ENCODE results near the gene ZNF385C. TPM values are rescaled to one million over a fixed set of nuclear protein-coding genes. Genes with fewer than 3 reads are reported as not detected.
"Not testable (repeated sequence)": the region's sequence is repeated elsewhere in the genome, so short reads cannot be mapped to it uniquely, and the experiment has no call there.

Gene ZNF385C
- total RNA-seq, 1 donor from 2014 or later: not detected

DNA sequence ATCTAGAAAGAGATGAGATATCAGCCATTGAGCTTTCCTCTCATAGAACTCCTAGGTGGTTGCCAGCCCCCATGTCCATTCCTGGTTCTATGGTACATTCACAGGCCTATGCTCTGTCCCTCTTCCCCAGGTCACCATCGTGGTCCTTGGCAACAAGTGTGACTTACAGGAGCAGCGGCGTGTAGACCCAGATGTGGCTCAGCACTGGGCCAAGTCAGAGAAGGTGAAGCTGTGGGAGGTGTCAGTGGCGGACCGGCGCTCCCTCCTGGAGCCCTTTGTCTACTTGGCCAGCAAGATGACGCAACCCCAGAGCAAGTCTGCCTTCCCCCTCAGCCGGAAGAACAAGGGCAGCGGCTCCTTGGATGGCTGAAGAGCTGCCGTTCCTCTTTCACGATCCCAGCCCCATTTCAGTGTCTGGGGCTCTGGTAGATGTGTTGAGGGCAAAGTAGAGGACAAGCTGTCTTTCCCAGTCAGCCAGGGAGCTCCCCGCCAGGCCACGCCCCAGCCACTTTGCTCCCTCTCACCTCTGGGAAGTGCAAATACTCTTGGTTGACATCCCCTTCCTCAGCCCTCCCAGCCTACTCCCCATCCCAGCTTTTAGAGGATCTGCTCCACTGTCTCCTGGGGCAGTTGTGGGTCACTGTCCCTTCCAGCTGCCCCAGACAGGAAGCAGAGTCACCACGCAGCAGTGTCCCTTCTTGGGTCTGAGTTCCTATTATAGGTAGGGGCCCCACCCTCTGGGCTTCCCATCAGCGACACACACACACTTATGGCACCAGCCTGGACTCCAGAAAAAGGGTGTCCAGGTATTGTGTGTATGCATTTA, 74.5 kb downstream of the ZNF385C start:
- no peak for DNase-seq (ENCODE audit: low spot score)

DNA sequence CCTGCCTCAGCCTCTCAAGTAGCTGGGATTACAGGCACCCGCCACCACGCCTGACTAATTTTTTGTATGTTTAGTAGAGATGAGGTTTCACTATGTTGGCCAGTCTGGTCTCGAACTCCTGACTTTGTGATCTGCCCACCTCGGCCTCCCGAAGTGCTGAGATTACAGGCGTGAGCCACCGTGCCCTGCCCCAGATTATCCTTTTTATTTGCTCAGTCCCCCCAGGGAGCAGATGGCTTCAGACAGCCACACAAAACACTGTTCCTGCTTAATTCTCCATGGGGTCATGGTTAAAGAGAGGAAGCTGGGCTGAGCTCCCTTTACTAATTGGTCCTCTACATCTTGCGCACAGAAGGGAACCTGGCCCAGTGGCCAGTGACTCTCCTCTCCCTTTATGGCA, 77.4 kb downstream of the ZNF385C start:
- DNase-seq (ENCODE audit: low spot score): not testable (repeated sequence)

DNA sequence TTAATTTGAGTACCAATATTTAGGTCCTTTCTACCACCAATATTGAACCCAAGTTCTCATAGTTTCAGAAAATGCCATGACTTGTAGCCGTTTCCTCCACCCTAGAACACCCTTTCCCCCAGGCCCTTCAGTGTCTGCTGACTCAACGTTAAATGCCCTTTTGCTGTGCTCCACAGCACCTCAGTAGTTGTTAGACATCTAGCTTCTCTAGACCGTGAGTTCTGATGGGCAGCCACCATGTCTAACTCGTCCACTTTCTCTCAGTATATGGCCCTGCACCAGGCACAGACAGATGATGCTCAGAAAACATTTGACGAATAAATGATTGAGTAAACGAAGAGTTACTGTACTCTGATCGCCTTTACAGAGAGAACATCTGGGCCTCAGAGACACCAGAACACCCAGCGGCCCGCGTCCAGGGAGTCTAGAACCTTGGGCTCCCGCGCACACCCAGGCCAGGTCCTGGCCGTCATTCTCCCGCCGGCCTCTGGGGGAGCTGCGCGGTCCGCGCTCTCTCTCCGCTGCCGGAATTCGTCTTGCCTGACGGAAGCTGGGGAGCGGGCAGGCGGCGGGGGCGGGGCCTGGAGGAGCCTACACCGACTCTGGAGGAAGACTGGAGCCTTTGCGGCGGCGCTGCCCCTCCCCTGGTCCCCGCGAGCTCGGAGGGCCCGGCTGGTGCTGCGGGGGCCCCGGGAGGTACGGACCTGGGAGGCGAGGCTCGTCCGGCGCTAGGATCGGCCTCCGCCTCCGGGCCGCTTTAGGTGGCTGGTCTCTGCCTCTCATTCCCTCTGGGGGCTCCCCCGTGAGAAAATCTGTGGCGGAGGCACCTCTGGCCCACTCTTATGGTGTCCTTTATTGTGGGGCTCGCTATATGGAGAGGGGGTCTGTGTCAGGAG, 78.5 kb downstream of the ZNF385C start, which contains the start of gene NKIRAS2:
Gene NKIRAS2, plus strand, starts transcription at position 582 of the 896 bp plus-strand sequence. CDS start 1,488 bp downstream, outside the sequence.
- DNase-seq (ENCODE audit: low spot score): peak; percentile 99

DNA sequence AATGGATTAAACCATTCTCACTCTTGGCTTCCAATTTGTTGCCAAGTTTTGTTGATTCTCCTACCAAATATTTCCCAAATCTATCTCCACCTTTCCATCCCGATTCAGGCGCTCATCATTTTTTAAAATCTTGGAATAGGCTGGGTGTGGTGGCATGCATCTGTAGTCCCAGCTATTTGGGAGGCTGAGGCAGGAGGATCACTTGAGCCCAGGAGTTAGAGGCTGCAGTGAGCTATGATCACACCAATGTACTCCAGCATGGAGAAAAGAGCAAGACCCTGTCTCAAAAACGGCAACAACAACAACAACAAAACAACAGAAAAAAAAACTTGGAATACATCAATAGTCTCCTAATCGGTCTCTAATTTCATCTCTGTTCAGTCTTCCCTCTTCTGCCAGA, 79.3 kb downstream of the ZNF385C start:
- no peak for DNase-seq (ENCODE audit: low spot score)

DNA sequence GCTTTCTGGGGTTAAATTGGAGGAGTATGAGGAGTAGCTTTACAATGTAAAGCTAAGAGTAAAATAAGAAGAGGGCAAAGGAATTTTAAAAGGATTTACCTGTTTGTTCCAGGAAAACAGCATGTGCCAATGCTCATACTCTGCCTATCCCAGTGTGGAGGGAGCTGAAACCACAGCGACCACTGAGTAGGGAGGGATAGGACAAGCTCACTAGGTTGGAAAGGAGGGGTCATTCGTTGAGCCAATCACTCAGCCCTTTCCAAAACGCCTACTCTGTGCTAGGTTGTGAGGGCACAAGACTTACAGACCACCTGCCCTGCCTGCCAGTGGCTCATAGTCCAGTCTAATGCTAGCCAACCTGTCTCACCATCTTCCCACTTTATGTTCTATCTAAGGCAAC, 79.9 kb downstream of the ZNF385C start:
- no peak for DNase-seq (ENCODE audit: low spot score)

DNA sequence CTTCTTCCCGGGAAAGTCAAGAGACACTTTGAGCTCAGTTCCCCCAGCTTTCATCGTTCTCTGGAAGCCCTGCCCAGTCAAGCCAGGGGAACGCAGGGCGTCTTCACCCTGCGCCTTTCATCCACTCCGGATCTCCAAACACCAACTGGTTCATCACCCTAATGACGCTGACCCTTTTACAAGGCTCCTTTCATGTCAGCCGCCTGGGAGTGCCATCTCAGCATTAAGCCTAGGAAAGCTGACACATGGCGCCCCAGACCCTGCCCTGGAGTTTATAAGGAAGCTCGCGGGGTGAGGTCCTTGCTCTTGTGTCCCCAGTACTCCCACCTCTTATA, 80.4 kb downstream of the ZNF385C start:
- no peak for DNase-seq (ENCODE audit: low spot score)

DNA sequence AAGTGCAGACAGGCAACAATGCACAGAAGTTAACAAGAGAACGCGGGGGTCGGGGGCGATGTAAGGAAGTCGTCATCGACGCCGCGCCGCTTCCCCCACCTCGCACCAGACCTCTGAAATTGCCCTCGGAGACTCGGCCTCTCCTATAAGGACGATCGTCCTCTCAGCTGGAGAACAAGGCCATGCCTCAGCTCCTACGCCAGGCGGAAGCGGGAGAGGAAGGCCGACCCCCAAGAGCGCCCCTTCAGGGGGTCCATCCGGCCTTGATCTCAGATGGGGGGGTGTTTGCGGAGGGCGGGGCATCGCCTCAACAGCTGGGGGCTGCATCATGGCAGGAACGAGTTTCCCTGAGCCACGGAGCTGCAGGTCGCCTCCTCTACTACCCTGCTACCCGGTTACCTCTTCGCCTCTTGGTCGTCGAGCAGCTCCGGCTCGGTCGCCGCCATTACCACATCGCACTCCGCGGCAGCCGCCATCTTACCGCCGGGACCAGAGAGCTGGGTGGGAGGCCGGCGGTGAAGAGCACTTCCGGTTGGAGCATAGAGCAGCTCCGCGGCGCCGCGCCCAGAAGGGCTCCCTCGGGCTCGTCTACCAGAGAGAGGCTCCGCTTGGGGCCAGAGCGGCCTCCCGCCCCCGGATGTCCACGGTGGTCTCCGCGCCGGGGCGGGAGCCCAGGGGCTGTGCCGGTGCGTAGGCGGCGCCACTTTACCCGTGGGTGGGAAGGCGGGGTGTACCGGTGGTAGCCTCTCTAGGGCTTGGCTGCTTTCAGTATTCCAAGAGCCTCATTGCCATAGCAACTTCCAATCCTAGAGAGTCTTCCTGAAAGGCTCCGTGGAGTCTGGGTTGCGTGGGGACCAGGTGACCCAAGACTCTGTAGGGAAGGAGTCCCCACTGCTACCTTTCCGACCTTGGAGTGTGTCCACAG, 81.1 kb downstream of the ZNF385C start, which contains the start of gene DNAJC7:
Gene DNAJC7, minus strand, starts transcription at position 499 of the 925 bp plus-strand sequence. Its CDS starts 23 bp downstream, at position 476.
- peak; percentile 98 for DNase-seq (ENCODE audit: low spot score)

DNA sequence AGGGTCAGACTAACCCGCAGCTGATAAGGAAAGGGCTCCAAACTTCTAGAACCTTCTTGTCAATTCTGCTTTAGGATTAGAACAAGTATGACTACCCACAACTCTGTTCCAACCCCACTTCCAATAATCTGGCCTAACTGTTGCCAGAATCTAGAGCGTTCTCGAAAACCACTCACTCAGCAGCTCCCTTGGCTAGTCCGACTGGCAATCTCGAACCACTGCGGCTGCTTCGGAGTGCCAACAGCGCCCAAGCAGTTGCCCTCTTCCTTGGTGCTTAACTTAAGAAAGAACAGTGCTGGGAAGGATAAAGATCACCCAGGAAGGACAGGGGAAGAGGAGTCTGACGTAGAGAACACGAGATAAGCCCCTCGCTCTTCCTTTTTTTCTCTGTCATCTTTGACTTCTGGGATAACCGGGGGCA, 81.9 kb downstream of the ZNF385C start:
- no peak for DNase-seq (ENCODE audit: low spot score)

DNA sequence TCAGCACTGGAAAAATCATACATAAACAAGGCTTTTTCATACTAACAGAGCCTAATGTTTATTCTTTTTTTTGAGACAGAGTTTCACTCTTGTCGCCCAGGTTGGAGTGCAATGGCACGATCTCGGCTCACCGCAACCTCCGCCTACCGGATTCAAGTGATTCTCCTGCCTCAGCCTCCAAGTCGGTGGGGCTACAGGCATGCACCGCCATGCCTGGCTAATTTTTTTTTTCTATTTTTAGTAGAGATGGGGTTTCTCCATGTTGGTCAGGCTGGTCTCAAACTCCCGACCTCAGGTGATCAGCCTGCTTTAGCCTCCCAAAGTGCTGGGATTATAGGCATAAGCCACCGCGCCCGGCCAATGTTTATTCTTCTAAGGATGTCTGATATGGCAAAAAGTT, 84.5 kb downstream of the ZNF385C start:
- not testable (repeated sequence) for DNase-seq (ENCODE audit: low spot score)

DNA sequence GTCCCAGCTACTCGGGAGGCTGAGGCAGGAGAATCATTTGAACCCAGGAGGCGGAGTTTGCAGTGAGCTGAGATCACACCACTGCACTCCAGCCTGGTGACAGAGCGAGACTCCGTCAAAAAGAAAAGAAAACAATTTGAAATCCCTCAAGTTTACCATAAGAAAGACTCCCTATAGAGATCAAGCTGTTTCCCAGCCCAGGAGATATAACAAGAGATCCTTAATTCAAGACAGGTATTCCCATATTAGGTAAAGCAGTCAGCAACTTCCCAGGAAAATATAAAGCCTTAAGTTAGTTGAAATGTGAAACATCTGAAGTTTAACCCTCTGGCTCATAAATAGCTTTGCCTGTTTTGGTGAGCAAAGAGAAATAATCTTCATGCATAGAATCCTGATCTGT, 85.9 kb downstream of the ZNF385C start:
- DNase-seq (ENCODE audit: low spot score): not testable (repeated sequence)

DNA sequence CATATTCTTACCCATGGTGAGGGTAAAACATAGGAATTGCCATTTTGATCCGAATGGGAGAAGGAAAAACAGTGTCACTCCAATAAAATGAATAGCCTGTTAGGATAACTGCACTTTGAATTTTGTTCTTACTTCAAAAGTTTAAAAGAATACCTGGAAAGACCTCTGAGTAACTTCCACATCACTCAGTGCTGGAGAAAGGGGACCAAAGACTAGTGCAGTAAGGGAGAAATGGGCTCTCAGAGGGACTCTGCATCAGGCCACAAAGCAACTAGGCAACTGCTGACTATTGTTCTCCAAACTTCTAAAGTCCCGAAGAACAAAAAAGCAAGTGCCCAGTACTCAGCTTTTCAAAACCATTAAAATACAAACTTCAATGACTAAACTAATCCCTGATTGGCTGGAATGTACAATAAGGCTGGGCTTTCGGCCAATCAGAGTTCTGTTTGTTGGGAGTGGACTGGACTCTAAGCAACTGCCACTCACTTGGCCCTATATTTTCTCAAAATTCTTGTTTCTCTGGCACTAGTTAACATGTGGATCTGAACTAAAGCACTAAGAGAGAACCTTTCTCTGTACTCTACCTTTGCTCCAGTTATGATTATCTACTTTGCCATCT, 87.3 kb downstream of the ZNF385C start:
- DNase-seq (ENCODE audit: low spot score): no peak

DNA sequence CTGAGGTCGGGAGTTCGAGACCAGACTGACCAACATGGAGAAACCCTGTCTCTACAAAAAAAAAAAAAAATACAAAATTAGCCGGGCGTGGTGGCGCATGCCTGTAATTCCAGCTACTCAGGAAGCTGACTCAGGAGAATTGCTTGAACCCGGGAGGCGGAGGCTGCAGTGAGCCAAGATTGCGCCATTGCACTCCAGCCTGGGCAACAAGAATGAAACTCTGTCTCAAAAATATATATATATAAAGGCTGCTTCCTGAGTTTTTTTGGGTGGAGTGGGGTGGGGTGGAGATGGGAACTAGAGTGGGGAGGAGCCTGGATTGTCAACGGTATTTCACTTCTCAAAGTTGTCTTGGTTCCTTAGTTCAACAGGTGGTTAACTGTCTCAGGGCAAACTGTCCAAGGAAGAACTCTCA, 88.0 kb downstream of the ZNF385C start:
- peak; percentile 11 for DNase-seq (ENCODE audit: low spot score)

DNA sequence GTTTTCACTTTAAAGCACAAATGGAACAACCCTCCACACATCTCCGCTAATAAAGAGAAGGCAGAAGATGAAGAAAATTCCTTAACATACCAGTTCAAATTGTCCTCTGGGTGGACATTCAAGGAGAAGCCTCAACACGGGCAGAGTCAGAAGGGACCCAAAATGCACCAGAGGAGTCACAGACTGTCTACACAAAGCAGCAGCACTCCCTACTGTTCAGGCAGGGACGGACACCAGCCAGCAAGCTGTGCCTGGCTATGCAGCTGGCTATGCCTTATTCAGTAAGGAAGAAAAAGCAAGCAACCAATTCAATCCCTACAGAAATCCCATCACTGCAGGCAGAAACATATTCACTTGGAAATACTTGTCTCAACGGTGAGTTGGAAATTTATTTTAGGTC, 89.1 kb downstream of the ZNF385C start:
- peak; percentile 39 for DNase-seq (ENCODE audit: low spot score)

DNA sequence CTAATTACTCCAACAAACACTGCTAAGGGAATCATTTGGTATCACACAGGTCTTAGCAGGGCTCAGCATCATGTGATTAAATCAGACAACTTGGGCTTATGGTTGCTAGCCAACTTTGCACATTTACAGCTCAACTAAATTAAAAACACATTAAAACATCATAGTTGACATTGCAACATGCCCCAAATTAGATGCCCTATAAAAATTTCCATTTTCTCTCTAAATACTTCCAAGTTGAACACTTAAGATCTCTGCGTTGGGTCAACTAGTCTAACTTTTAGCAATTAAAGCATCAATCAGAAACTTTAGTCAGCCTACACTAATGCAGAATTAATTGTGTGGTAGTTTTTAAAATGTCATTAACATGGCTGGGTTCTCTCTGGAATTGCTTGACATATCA, 93.1 kb downstream of the ZNF385C start:
- no peak for DNase-seq (ENCODE audit: low spot score)

DNA sequence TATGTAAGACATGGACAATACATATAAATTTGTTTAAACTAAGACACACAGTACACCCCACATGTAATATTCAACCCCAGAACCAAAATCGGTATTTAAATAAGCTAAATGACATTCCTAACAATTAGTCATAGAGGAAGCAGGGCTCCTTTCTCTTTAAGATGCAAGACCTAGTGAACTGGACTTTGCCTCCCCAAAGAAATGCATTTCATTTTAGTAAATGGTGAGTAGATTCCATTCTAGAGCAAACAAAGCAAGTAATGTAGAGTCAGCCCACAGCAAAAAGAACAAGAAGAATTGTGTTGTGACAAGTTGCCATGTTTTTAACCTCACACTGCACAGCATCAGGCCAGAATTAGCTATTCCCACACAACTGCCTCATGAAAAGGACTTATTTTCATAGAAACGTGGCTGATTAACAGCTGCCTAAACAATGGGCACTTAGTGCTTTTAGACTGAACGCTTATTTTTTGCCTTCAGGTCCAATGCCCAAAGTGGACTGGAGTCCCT, 95.4 kb downstream of the ZNF385C start:
- no peak for DNase-seq (ENCODE audit: low spot score)

DNA sequence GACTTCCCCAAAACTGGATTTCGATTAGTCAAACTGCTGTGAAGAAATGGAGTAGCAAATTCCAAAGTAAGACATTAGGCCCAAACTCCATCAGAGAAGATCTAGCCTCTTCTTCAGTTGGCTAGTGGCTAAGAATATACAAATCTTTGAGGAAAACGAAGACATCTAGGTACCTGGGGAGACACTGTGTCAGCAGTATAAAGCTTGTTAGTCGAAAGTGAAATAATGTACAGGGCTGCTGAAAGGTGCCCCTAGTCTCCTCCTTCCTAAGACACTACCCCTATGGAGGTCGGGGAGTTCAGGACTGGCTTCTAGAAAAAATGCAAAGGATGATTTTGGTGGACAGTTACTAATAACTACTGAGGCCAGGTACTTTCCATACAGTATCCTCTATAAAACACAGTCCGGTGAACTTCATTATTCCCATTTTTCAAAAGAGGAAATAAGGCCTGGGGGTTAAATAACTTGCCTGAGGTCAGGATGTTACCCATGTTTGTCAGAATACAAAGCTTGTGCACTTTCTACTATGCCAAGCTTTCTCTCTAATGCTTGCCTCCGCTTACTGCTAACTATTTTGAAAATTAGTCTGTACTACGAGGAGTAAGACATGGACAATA, 96.0 kb downstream of the ZNF385C start:
- no peak for DNase-seq (ENCODE audit: low spot score)

DNA sequence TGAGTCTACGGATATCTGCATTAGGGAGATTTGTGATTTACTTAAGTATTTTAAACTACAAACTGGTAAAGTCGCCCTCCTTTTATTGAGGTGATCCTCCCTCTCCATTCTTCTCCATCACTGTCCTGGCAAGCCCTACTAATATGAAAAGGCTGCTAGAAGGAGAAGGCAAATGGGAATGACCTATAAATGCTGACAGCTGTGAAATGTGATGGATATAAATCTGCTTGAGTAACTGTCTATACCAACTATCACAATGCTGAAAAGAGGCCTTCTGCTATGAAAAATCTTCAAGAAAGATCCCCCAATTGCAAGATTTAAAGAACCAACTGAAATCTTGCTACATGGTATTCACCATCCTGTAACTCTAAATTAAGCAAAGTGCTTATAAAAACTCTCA, 96.5 kb downstream of the ZNF385C start:
- DNase-seq (ENCODE audit: low spot score): no peak

DNA sequence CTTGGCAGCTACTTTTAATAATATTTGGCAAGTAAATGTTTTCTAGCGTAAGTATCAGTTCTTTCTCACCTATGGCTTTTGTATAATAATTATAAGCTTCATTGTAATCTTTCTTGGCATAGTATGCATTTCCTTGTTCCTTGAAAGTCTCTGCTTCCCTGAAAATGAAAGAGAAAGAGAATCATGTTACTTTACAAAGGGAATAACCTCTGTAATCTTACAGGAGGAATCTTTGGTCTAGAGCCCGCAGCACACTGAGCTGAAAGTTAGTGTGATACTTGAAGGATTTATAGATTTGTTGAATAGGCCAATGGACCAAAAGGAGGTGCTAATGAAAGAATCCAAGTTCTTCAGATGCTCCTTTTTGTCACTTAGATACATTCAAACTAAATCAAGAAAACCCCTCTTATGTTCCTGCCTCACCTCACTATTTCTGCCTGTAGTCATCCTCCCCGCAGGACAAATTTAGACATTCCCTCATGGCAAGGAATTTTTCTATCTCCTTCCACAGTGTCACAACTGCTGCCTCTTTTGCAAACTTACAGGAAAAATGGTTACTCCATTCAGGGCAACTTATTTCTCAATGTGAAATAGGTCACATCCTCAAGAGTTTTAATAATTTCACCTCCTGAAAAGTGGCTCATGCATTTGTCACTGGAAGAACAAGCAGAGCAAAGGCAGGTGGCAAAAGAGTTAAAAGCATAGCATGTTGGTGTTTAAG, 97.7 kb downstream of the ZNF385C start:
- no peak for DNase-seq (ENCODE audit: low spot score)

DNA sequence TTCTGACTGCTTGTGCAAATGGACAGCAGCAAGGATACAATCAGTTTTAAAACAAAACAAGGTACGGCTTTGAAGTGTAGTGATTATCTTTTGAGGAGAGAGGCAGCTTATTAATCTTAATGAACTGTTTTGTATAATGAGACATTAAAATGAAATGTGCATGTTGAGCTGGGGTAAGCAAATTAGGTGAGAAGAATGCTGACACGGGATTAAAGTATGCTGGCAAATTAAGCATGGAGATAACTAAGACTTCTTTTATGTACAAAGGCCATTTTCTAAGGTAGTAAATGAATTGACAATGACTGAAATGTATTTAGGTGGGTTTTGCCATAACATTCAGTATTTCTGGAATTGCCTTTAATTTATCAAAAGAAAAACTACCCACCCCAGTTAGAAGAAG, 99.8 kb downstream of the ZNF385C start:
- no peak for DNase-seq (ENCODE audit: low spot score)
